Heart left ventricle (tissue), 16 donors: ENCODE results near the gene C11orf65. TPM values are rescaled to one million over a fixed set of nuclear protein-coding genes. Genes with fewer than 3 reads are reported as not detected.
"Not testable (repeated sequence)": the region's sequence is repeated elsewhere in the genome, so short reads cannot be mapped to it uniquely, and the experiment has no call there.

ENCODE experiments used
- ATAC-seq, 4 donors: fragments of 200-7000 bp; cut with Tn5 transposase; one replicate each; pipeline ENCODE4 v1.9.1; 2020 to 2022; ENCODE audit warnings: moderate library complexity in 4 of 4, mild to moderate bottlenecking in 3 of 4, moderate number of reproducible peaks in 1 of 4
- DNase-seq, 5 donors: peaks; one replicate each; pipeline ENCODE4 v3.0.0-alpha.2; 2020
- H3K27ac ChIP-seq, 12 donors: fragments of 200-600 bp; sonication (generic) in 4 of 12; one replicate each; pipeline versions ENCODE4 v1.5.0 to v1.8.0; 2016 to 2022; ENCODE audit warnings: mild to moderate bottlenecking in 2 of 12
- H3K27me3 ChIP-seq, 9 donors: fragments of 200-600 bp; sonication (generic) in 2 of 9; one replicate each; pipeline versions ENCODE4 v1.5.1 to v1.8.0; 2016 to 2022; ENCODE audit warnings: mild to moderate bottlenecking in 3 of 9
- H3K36me3 ChIP-seq, 9 donors: fragments of 200-600 bp; sonication (generic) in 2 of 9; one replicate each; pipeline versions ENCODE4 v1.5.0 to v1.8.0; 2018 to 2022; ENCODE audit warnings: mild to moderate bottlenecking in 2 of 9
- H3K4me1 ChIP-seq, 12 donors: fragments of 200-600 bp; sonication (generic) in 4 of 12; one replicate each; pipeline versions ENCODE4 v1.5.0 to v1.8.0; 2016 to 2022; ENCODE audit warnings: mild to moderate bottlenecking in 3 of 12
- H3K4me3 ChIP-seq, 12 donors: fragments of 200-600 bp; sonication (generic) in 4 of 12; one replicate each; pipeline versions ENCODE4 v1.5.0 to v1.8.0; 2017 to 2022; ENCODE audit warnings: mild to moderate bottlenecking in 9 of 12, moderate library complexity in 4 of 12
- H3K9me3 ChIP-seq, 12 donors: fragments of 200-600 bp; sonication (generic) in 4 of 12; one replicate each; pipeline versions ENCODE4 v1.5.0 to v1.8.0; 2016 to 2022; ENCODE audit warnings: mild to moderate bottlenecking in 1 of 12
- CTCF ChIP-seq, 12 donors: fragments of 200-600 bp; sonication (generic) in 4 of 12; IDR thresholded peaks; one replicate each; pipeline versions ENCODE4 v1.5.0 to v1.8.0; 2018 to 2022; ENCODE audit warnings: antibody characterized with exemption in 12 of 12, mild to moderate bottlenecking in 5 of 12
- POLR2A ChIP-seq, 2 donors: fragments of 450-650 bp; IDR thresholded peaks; one replicate each; pipeline ENCODE4 v1.6.1; 2017; ENCODE audit warnings: antibody characterized with exemption in 2 of 2, mild to moderate bottlenecking in 2 of 2, moderate library complexity in 2 of 2
- WGBS, 4 donors: extraction: QIAGEN DNeasy Blood & Tissue Kit in 2 of 4; methylation state at CpG; one replicate each; pipeline versions ENCODE4 v1.1.5 to v1.1.7; 2013 to 2018; 5-methylcytosine and 5-hydroxymethylcytosine counted together
- intact Hi-C, 10 donors: fragments of 100-400 bp; cut with DNase I; formaldehyde crosslinking; loops; one replicate each; pipeline versions ENCODE4 v1.11.1 to v1.14.2; 2022
- polyA plus RNA-seq, 2 donors: library from polyadenylated mRNA; stranded (reverse); fragments of 200-250 nt; gene quantifications; one replicate each; pipeline ENCODE4 v1.2.3, GENCODE V29; 2013
- total RNA-seq, 9 donors: library from RNA; depleted of rRNA in 2 of 9; stranded (reverse); fragments of >200 nt in 2 of 9; fragmentation: NEBNext Ultra II Directional in 3 of 9; extraction: Animal tissue kit (Norgen Biotek cat#: 25700) in 3 of 9; gene quantifications; one replicate each; pipeline versions ENCODE4 v1.1.0 to v1.2.4, GENCODE V29; 2016 to 2023
- donor health status: ischemic (EF 13 %, LVEDD 7.1; RV severe dilation, severe dysfunction).
- donor health status: healthy with polysubstance abuse.
- donor health status: DM: no; HTN: yes; CAD: no.
- donor health status: DM: no; HTN: no; CAD: no.
- donor health status: ischemic (EF 25% LVEDD 6.9; RV normal size, moderate dysfunction).
- donor health status: ischemic (EF 25% LVEDD 5.7; RV mildly dilated, moderate dysfunction).
- donor health status: healthy.
- donor health status: DM: yes; HTN: yes; CAD: no.
- donor health status: ischemic (EF 35%, LVEDD 5.7; RV mildly dilated, moderate dysfunction).
- donor health status: nonischemic (EF 11% LVEDD 7.7; RV severe dilation, severe dysfunction).
- donor health status: DM: yes; HTN: yes; CAD: no.
- donor health status: PGD.
- donor health status: ischemic (EF 29% LVEDD 5.4; RV normal size, mild dysfunction).
- donor health status: nonischemic (EF 23%, LVEDD 6.1; RV moderate dilation, normal function).

C11orf65 gene
- total and polyA plus RNA-seq, 11 donors: 0.14 to 1.9 (median 0.76) TPM; not detected in 3

DNA sequence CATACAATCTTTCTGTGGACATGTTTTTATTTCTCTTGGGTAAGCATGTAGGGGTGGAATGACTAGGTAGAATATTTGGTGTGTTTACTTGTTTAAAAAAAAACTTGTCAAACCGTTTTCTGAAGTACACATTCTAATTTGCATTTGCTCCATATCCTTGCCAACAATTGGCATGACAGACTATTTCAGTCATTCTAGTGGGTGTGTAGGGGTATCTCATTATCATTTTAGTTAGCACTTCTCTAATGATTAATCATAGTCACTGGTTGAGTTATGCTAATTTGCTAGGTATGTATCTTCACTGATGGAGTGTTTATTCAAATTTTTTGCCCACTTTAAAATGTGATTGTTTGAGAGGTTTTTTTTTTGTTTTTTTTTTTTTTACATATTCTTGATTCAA is 64.3 kb downstream of the C11orf65 start:
- no peaks in the 10 kb centered on the region for H3K9me3 ChIP-seq
- intact Hi-C loops: no loop called here
- DNase-seq (no peak), ATAC-seq (no peak)
- H3K27me3 ChIP-seq: no peaks in the 10 kb centered on the region
- no peaks in the 10 kb centered on the region for H3K4me1 ChIP-seq
- 64 to 82% (median 69%) methylated on average over 1 of the region's 1 CpG for WGBS, 4 donors
- no peak overlapping the region for H3K4me3 ChIP-seq
- no peak overlapping the region for H3K27ac ChIP-seq
- H3K36me3 ChIP-seq: peaks cover 0 to 3% (median 0%) of the 10 kb centered on the region in 9 donors
- TF ChIP-seq POLR2A (IDR thresholded peaks at IDR 0.05) (no peak), CTCF (IDR thresholded peaks at IDR 0.05) (no peak)

- H3K4me1 ChIP-seq: no peaks in the 10 kb centered on the region
- no peaks in the 10 kb centered on the region for H3K9me3 ChIP-seq
- H3K36me3 ChIP-seq: peaks cover 0 to 3% (median 0%) of the 10 kb centered on the region in 9 donors
- intact Hi-C loops: no loop called here
- no peaks in the 10 kb centered on the region for H3K27me3 ChIP-seq
- 94 to 100% (median 97%) methylated on average over 1 of the region's 1 CpG for WGBS, 4 donors
- no peak for ATAC-seq
- no peak overlapping the region for H3K27ac ChIP-seq
- TF ChIP-seq POLR2A (IDR thresholded peaks at IDR 0.05): no peak
- TF ChIP-seq CTCF (IDR thresholded peaks at IDR 0.05): no peak
- no peak overlapping the region for H3K4me3 ChIP-seq
- DNase-seq: no peak
Observed at GRCh38 chr11:108402241-108402640, 65.1 kb downstream of the C11orf65 start.

DNA sequence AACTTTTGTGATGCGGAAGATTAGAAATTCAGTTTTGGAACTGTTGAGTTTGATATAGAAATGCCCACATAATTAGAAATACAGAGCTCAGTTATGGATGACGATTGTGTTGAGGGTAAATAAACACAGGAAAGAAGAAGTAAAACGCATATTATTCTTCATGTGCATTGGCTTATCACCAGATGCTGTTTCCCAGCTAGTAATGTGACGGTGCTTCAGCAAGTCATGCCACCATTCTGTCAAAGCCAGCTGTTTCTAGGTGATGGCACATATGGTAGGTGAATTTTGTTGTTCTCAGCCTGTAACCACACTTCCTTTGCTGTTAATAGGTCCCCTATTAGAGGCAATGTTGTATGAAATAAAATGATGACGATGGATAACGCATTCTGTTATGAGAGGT is 68.9 kb downstream of the C11orf65 start:
- no peak overlapping the region for H3K4me3 ChIP-seq
- H3K36me3 ChIP-seq: no peaks in the 10 kb centered on the region
- ATAC-seq (no peak), DNase-seq (no peak)
- no peak for TF ChIP-seq CTCF (IDR thresholded peaks at IDR 0.05)
- no peak for TF ChIP-seq POLR2A (IDR thresholded peaks at IDR 0.05)
- intact Hi-C loops: no loop called here
- H3K27ac ChIP-seq: no peak overlapping the region
- no peaks in the 10 kb centered on the region for H3K4me1 ChIP-seq
- H3K27me3 ChIP-seq: no peaks in the 10 kb centered on the region
- H3K9me3 ChIP-seq: no peaks in the 10 kb centered on the region
- WGBS, 4 donors: 78 to 87% (median 85%) methylated on average over 6 of the region's 6 CpGs

DNA sequence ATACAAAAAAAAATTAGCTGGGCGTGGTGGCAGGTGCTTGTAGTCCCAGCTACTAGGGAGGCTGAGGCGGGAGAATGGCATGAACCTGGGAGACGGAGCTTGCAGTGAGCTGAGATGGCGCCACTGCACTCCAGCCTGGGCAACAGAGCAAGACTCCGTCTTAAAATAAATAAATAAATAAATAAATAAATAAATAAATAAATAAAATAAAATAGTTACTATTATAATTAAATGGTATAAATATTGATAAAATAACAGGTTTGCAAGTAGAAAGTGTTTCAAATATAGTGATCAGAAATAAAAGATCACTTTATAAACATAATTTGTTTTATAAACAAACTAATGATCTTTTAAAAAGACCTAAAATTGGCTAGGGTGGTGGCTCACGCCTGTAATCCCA is 70.7 kb downstream of the C11orf65 start:
- DNase-seq, H3K4me1 ChIP-seq, H3K4me3 ChIP-seq, H3K27me3 ChIP-seq, H3K36me3 ChIP-seq, H3K27ac ChIP-seq, H3K9me3 ChIP-seq, intact Hi-C loops, ATAC-seq: not testable (repeated sequence)
- WGBS, 4 donors: 91 to 92% (median 91%) methylated on average over 6 of the region's 6 CpGs

GRCh38 chr11:108394744-108395284 is 72.5 kb downstream of the C11orf65 start:
- no peak for ATAC-seq
- intact Hi-C loops: no loop called here
- no peak overlapping the region for H3K27ac ChIP-seq
- H3K4me3 ChIP-seq: no peak overlapping the region
- TF ChIP-seq POLR2A (IDR thresholded peaks at IDR 0.05) (no peak), CTCF (IDR thresholded peaks at IDR 0.05) (no peak)
- no peaks in the 10 kb centered on the region for H3K36me3 ChIP-seq
- H3K4me1 ChIP-seq: no peaks in the 10 kb centered on the region
- no peaks in the 10 kb centered on the region for H3K9me3 ChIP-seq
- no peaks in the 10 kb centered on the region for H3K27me3 ChIP-seq
- 71 to 91% (median 82%) methylated on average over 4 of the region's 4 CpGs for WGBS, 4 donors
- DNase-seq: no peak
